ENCODE data around the gene ATN1. TPM values are rescaled to one million over a fixed set of nuclear protein-coding genes. Genes with fewer than 3 reads are reported as not detected.

The ATN1 gene
- total and polyA plus RNA-seq, 4 donors = 3.6 to 12.6 (median 7.9) TPM

- TF ChIP-seq REST (IDR thresholded peaks at IDR 0.05) = no peak
- TF ChIP-seq HNF4A (conservative IDR thresholded peaks at IDR 0.05) = no peak
- no peak for TF ChIP-seq SP1 (IDR thresholded peaks at IDR 0.05)
- TF ChIP-seq HNF4G (IDR thresholded peaks at IDR 0.05) = no peak
- TF ChIP-seq TAF1 (conservative IDR thresholded peaks at IDR 0.05) = no peak
- no peak for TF ChIP-seq RXRA (IDR thresholded peaks at IDR 0.05)
- TF ChIP-seq YY1 (IDR thresholded peaks at IDR 0.05) = no peak
- no peak for TF ChIP-seq FOXA1 (IDR thresholded peaks at IDR 0.05)
- TF ChIP-seq FOXA2 (IDR thresholded peaks at IDR 0.05) = no peak
These were observed 50.9 kb downstream of the ATN1 start (continued) for GRCh38 chr12:6978611-6979011.

GRCh38 chr12:6979021-6979420, 51.3 kb downstream of the ATN1 start:
- WGBS = 91% methylated on average over 6 of the region's 6 CpGs
- H3K27ac ChIP-seq (ENCODE audit: low read depth in 1 of 2, low read length in 2 of 2) = no peak overlapping the region
- no peaks in the 10 kb centered on the region for H3K27me3 ChIP-seq (ENCODE audit: control insufficient read depth in 4 of 4, insufficient read depth in 4 of 4, low read length in 3 of 4)

More at GRCh38 chr12:6979021-6979420, 51.3 kb downstream of the ATN1 start:
- Histone ChIP-seq H3K9me3 (ENCODE audit: control insufficient read depth in 4 of 4, low read length in 3 of 4) (no peaks in the 10 kb centered on the region), H3K36me3 (ENCODE audit: control insufficient read depth in 4 of 4, insufficient read depth in 3 of 4, low read depth in 1 of 4, low read length in 3 of 4) (peaks cover 2 to 77% (median 68%) of the 10 kb centered on the region in 4 donors), H3K4me1 (ENCODE audit: control insufficient read depth in 4 of 4, insufficient read depth in 4 of 4, low read length in 3 of 4) (peaks cover 4 to 25% (median 20%) of the 10 kb centered on the region in 4 donors), H3K9ac (ENCODE audit: low read depth in 1 of 2, low read length in 2 of 2) (no peak overlapping the region), H3K4me3 (ENCODE audit: low read depth in 1 of 3, low read length in 3 of 3) (no peak overlapping the region)
- no peak for DNase-seq (ENCODE audit: low spot score)
- TF ChIP-seq CTCF (IDR thresholded peaks at IDR 0.05; ENCODE audit: low read depth, low read length, missing input control) (no peak), HNF4A (conservative IDR thresholded peaks at IDR 0.05) (no peak), SP1 (IDR thresholded peaks at IDR 0.05) (no peak), RAD21 (IDR thresholded peaks at IDR 0.05) (no peak), FOXA1 (IDR thresholded peaks at IDR 0.05) (no peak), ATF3 (IDR thresholded peaks at IDR 0.05) (no peak), FOXA2 (IDR thresholded peaks at IDR 0.05) (no peak), HNF4G (IDR thresholded peaks at IDR 0.05) (no peak), YY1 (IDR thresholded peaks at IDR 0.05) (no peak), JUND (IDR thresholded peaks at IDR 0.05) (no peak), MAX (IDR thresholded peaks at IDR 0.05) (no peak), TAF1 (conservative IDR thresholded peaks at IDR 0.05) (no peak), GABPA (IDR thresholded peaks at IDR 0.05 in 1 of 2, conservative IDR thresholded peaks at IDR 0.05 in 1 of 2) (no peak)
- TF ChIP-seq, protein P1, sequence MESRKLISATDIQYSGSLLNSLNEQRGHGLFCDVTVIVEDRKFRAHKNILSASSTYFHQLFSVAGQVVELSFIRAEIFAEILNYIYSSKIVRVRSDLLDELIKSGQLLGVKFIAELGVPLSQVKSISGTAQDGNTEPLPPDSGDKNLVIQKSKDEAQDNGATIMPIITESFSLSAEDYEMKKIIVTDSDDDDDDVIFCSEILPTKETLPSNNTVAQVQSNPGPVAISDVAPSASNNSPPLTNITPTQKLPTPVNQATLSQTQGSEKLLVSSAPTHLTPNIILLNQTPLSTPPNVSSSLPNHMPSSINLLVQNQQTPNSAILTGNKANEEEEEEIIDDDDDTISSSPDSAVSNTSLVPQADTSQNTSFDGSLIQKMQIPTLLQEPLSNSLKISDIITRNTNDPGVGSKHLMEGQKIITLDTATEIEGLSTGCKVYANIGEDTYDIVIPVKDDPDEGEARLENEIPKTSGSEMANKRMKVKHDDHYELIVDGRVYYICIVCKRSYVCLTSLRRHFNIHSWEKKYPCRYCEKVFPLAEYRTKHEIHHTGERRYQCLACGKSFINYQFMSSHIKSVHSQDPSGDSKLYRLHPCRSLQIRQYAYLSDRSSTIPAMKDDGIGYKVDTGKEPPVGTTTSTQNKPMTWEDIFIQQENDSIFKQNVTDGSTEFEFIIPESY (IDR thresholded peaks at IDR 0.05) = no peak
